IMR-90 (cell line): ENCODE measurements around the gene FTO. TPM values are rescaled to one million over a fixed set of nuclear protein-coding genes. Genes with fewer than 3 reads are reported as not detected.

Experiments
- ATAC-seq: fragments of 200-7000 bp; cut with Tn5 transposase; 2 replicates; pipeline ENCODE4 v1.9.1; 2020; ENCODE audit warnings: low read depth, mild to moderate bottlenecking, moderate library complexity
- BruUV-seq: library from RNA; stranded (reverse); fragments of 400-500 nt; replicated peaks from 2 replicates; lab custom pipeline; 2021; lab: Mats Ljungman, UMichigan
- CTCF ChIA-PET: fragments of 300-600 bp; formaldehyde crosslinking; extraction: SDS; loops from one replicate; lab custom pipeline; 2021; ENCODE audit warnings: antibody characterized with exemption; lab: Yijun Ruan, JAX
- POLR2A ChIA-PET: fragments of 300-600 bp; sonication (Branson Sonifier 250); formaldehyde crosslinking; loops from one replicate; lab custom pipeline; 2022; ENCODE audit warnings: antibody characterized with exemption; ENCODE audit not compliant: unreplicated experiment; lab: Charles Lee
- DNase-seq: peaks from one replicate; pipeline ENCODE4 v3.0.0; 2013
- H2AFZ ChIP-seq: replicated peaks from 2 replicates; pipeline ENCODE3; 2013; ENCODE audit warnings: low read length, mild to moderate bottlenecking; ENCODE audit not compliant: poor library complexity
- H2AK5ac ChIP-seq: 2 replicates; pipeline ENCODE4 v1.6.1; 2013; ENCODE audit warnings: low read depth, low read length, inconsistent platforms
- H2AK9ac ChIP-seq: replicated peaks from 2 replicates; pipeline ENCODE3; 2013; ENCODE audit warnings: mild to moderate bottlenecking, low read depth, low read length, moderate library complexity; ENCODE audit not compliant: poor library complexity
- H2BK120ac ChIP-seq: 2 replicates; pipeline ENCODE4 v1.6.1; 2013; ENCODE audit warnings: low read depth, low read length, inconsistent platforms
- H2BK15ac ChIP-seq: 3 replicates; pipeline ENCODE4 v1.6.1; 2013; ENCODE audit warnings: low read depth, low read length, inconsistent platforms
- H2BK20ac ChIP-seq: 2 replicates; pipeline ENCODE4 v1.6.1; 2013; ENCODE audit warnings: low read depth, mild to moderate bottlenecking, inconsistent platforms, low read length, moderate library complexity
- H2BK5ac ChIP-seq: 2 replicates; pipeline ENCODE4 v1.6.1; 2013; ENCODE audit warnings: mild to moderate bottlenecking, low read depth, low read length, inconsistent platforms; ENCODE audit not compliant: poor library complexity, severe bottlenecking
- H3K14ac ChIP-seq: replicated peaks from 2 replicates; pipeline ENCODE4 v1.6.1; 2013; ENCODE audit warnings: low read depth, low read length, inconsistent platforms
- H3K18ac ChIP-seq: 2 replicates; pipeline ENCODE4 v1.6.1; 2013; ENCODE audit warnings: low read depth, low read length, control low read depth
- H3K23ac ChIP-seq: 2 replicates; pipeline ENCODE4 v1.6.1; 2013; ENCODE audit warnings: low read depth, low read length, inconsistent platforms
- H3K27ac ChIP-seq: 2 replicates; pipeline ENCODE4 v1.5.1; 2013; ENCODE audit warnings: mild to moderate bottlenecking, control low read depth, low read length; ENCODE audit not compliant: insufficient read depth
- H3K27me3 ChIP-seq: 2 replicates; pipeline ENCODE4 v1.6.1; 2013; ENCODE audit warnings: low read length; ENCODE audit not compliant: control insufficient read depth, insufficient read depth
- H3K36me3 ChIP-seq: 2 replicates; pipeline ENCODE4 v1.6.1; 2013; ENCODE audit warnings: low read length, mixed read lengths; ENCODE audit not compliant: control insufficient read depth, insufficient read depth
- H3K4ac ChIP-seq: 2 replicates; pipeline ENCODE4 v1.6.1; 2013; ENCODE audit warnings: low read depth, low read length, inconsistent platforms
- H3K4me1 ChIP-seq: 2 replicates; pipeline ENCODE4 v1.6.1; 2013; ENCODE audit warnings: low read length, mixed read lengths; ENCODE audit not compliant: control insufficient read depth, insufficient read depth
- H3K4me2 ChIP-seq: 2 replicates; pipeline ENCODE4 v1.6.1; 2013; ENCODE audit warnings: low read depth, mild to moderate bottlenecking, control low read depth, low read length, moderate library complexity
- H3K4me3 ChIP-seq: 2 replicates; pipeline ENCODE4 v1.5.1; 2013; ENCODE audit warnings: low read depth, mild to moderate bottlenecking, control low read depth, low read length, moderate library complexity; ENCODE audit not compliant: insufficient read depth
- H3K56ac ChIP-seq: 2 replicates; pipeline ENCODE4 v1.6.1; 2013; ENCODE audit warnings: low read length, inconsistent platforms; ENCODE audit not compliant: insufficient read depth; ENCODE audit errors: extremely low read depth
- H3K79me1 ChIP-seq, 2 experiments: 2 replicates each; pipeline ENCODE4 v1.6.1; 2013; ENCODE audit warnings: low read length in 2 of 2, inconsistent platforms in 1 of 2, low read depth in 1 of 2
- H3K9ac ChIP-seq: 2 replicates; pipeline ENCODE4 v1.6.1; 2013; ENCODE audit warnings: low read depth, low read length, control low read depth
- H3K9me1 ChIP-seq: 2 replicates; pipeline ENCODE4 v1.6.1; 2013; ENCODE audit warnings: low read length, inconsistent platforms; ENCODE audit not compliant: insufficient read depth
- H3K9me3 ChIP-seq: 2 replicates; pipeline ENCODE4 v1.6.1; 2013; ENCODE audit warnings: low read length; ENCODE audit not compliant: control insufficient read depth, insufficient read depth
- H4K20me1 ChIP-seq: 2 replicates; pipeline ENCODE4 v1.6.1; 2013; ENCODE audit warnings: low read length, inconsistent platforms; ENCODE audit not compliant: insufficient read depth
- H4K5ac ChIP-seq: 2 replicates; pipeline ENCODE4 v1.6.1; 2013; ENCODE audit warnings: mild to moderate bottlenecking, low read depth, low read length, control low read depth
- H4K8ac ChIP-seq, 2 experiments: 2 replicates each; pipeline ENCODE4 v1.6.1; 2013; ENCODE audit warnings: low read depth in 2 of 2, low read length in 2 of 2, control low read depth in 1 of 2, inconsistent platforms in 1 of 2
- H4K91ac ChIP-seq: 2 replicates; pipeline ENCODE4 v1.6.1; 2013; ENCODE audit warnings: low read depth, low read length, inconsistent platforms; ENCODE audit not compliant: insufficient read depth
- BHLHE40 ChIP-seq: fragments of 150-350 bp; IDR thresholded peaks from 2 replicates; pipeline ENCODE4 v1.6.1; 2016; ENCODE audit warnings: mild to moderate bottlenecking, low read depth, low read length
- CEBPB ChIP-seq: IDR thresholded peaks from 2 replicates; pipeline ENCODE4 v1.6.1; 2012; ENCODE audit warnings: low read depth, low read length, improper control_type of control experiment
- CHD1 ChIP-seq: IDR thresholded peaks from 2 replicates; pipeline ENCODE4 v1.6.1; 2012; ENCODE audit warnings: low read depth, low read length, improper control_type of control experiment
- CTCF ChIP-seq: conservative IDR thresholded peaks from 2 replicates; pipeline ENCODE4 v1.5.1; 2012; ENCODE audit warnings: mild to moderate bottlenecking, low read depth, low read length, improper control_type of control experiment
- ELK1 ChIP-seq: fragments of 150-350 bp; IDR thresholded peaks from 2 replicates; pipeline ENCODE4 v1.6.1; 2016; ENCODE audit warnings: low read depth, mild to moderate bottlenecking, low read length, moderate library complexity, borderline replicate concordance
- FOS ChIP-seq: fragments of 150-350 bp; IDR thresholded peaks from 2 replicates; pipeline ENCODE4 v1.6.1; 2016; ENCODE audit warnings: low read depth, low read length
- MAFK ChIP-seq: IDR thresholded peaks from 2 replicates; pipeline ENCODE4 v1.6.1; 2012; ENCODE audit warnings: low read depth, low read length, improper control_type of control experiment
- MAZ ChIP-seq: IDR thresholded peaks from 2 replicates; pipeline ENCODE4 v1.6.1; 2012; ENCODE audit warnings: low read depth, mild to moderate bottlenecking, low read length, improper control_type of control experiment, moderate library complexity, borderline replicate concordance
- MXI1 ChIP-seq: IDR thresholded peaks from 2 replicates; pipeline ENCODE4 v1.6.1; 2012; ENCODE audit warnings: low read depth, mild to moderate bottlenecking, low read length, moderate library complexity, borderline replicate concordance
- NFE2L2 ChIP-seq: fragments of 150-350 bp; IDR thresholded peaks from 2 replicates; pipeline ENCODE4 v1.6.1; 2016; ENCODE audit warnings: low read depth, mild to moderate bottlenecking, low read length
- POLR2A ChIP-seq: IDR thresholded peaks from 2 replicates; pipeline ENCODE4 v1.6.1; 2012; ENCODE audit warnings: mild to moderate bottlenecking, low read depth, low read length
- RAD21 ChIP-seq: IDR thresholded peaks from 2 replicates; pipeline ENCODE4 v1.6.1; 2012; ENCODE audit warnings: low read length, improper control_type of control experiment
- RCOR1 ChIP-seq: IDR thresholded peaks from 2 replicates; pipeline ENCODE4 v1.6.1; 2012; ENCODE audit warnings: mild to moderate bottlenecking, low read length, improper control_type of control experiment; ENCODE audit not compliant: insufficient replicate concordance
- RFX5 ChIP-seq: IDR thresholded peaks from 2 replicates; pipeline ENCODE4 v1.8.0; 2012; ENCODE audit warnings: low read depth, mild to moderate bottlenecking, low read length, moderate library complexity
- USF2 ChIP-seq: fragments of 150-350 bp; IDR thresholded peaks from 2 replicates; pipeline ENCODE4 v1.6.1; 2017; ENCODE audit warnings: mild to moderate bottlenecking, antibody characterized with exemption, low read length, low read depth
- WGBS, 2 experiments: methylation state at CpG; one replicate each; pipeline versions ENCODE4 v1.1.5 to v1.1.7; 2013; ENCODE audit warnings: missing lambda C conversion rate in 2 of 2; ENCODE audit not compliant: insufficient read length in 1 of 2; ENCODE audit errors: extremely low coverage in 2 of 2; 5-methylcytosine and 5-hydroxymethylcytosine counted together
- dilution Hi-C: fragments of 300-500 bp; cut with HindIII; formaldehyde crosslinking; loops from one replicate; pipeline ENCODE4 v1.14.3; 2018; ENCODE audit warnings: low sequenced_read_pairs; ENCODE audit not compliant: unreplicated experiment
- in situ Hi-C: fragments of 300-500 bp; cut with MboI; formaldehyde crosslinking; loops from 3 replicates; pipeline ENCODE4 v1.14.3; 2019; ENCODE audit warnings: low sequenced_read_pairs, inconsistent platforms, mixed read lengths
- intact Hi-C: fragments of 100-400 bp; cut with micrococcal nuclease; formaldehyde crosslinking; loops from 2 replicates; pipeline ENCODE4 v1.10.0; 2022
- polyA plus RNA-seq, 3 experiments: library from polyadenylated mRNA; depleted of rRNA; stranded (reverse); fragments of >200 nt; gene quantifications; 2 replicates each; pipeline ENCODE4 v1.2.3, GENCODE V29; 2012; ENCODE audit warnings: low replicate concordance in 1 of 3
- total RNA-seq: library from RNA; depleted of rRNA; stranded (reverse); fragments of >200 nt; gene quantifications from 2 replicates; pipeline ENCODE4 v1.2.3, GENCODE V29; 2012

Gene FTO
- total and polyA plus RNA-seq, 2 of the 4 experiments (the other 2 are of a cell fraction), result 70.3 to 132 TPM

- no TSS peak for BruUV-seq
- ATAC-seq (no peak), DNase-seq (no peak)
- Histone ChIP-seq H3K9me1 (no peaks in the 10 kb centered on the region), H3K4me3 (no peak overlapping the region), H4K5ac (no peak overlapping the region), H2AFZ (no peak overlapping the region), H3K79me1 (no peaks in the 10 kb centered on the region), H2BK20ac (no peak overlapping the region), H2BK15ac (no peak overlapping the region), H4K91ac (no peak overlapping the region), H3K23ac (no peak overlapping the region), H3K14ac (no peak overlapping the region), H2BK120ac (no peak overlapping the region), H3K4me2 (no peak overlapping the region), H2BK5ac (no peak overlapping the region), H3K56ac (no peak overlapping the region), H4K8ac (no peak overlapping the region), H3K9me3 (no peaks in the 10 kb centered on the region), H3K4ac (no peak overlapping the region), H3K36me3 (no peaks in the 10 kb centered on the region), H3K9ac (no peak overlapping the region), H4K20me1 (no peaks in the 10 kb centered on the region), H2AK9ac (no peak overlapping the region), H2AK5ac (no peak overlapping the region), H3K27me3 (peaks cover 17% of the 10 kb centered on the region; the same call in 1 of the 2 replicates), H3K18ac (no peak overlapping the region), H3K27ac (no peak overlapping the region), H3K4me1 (no peaks in the 10 kb centered on the region)
- ChIA-PET CTCF (no interaction called here), POLR2A (no interaction called here)
- WGBS, 2 experiments, result no CpG with 5 or more reads among the region's 1 CpG
- no peak for TF ChIP-seq RCOR1
- no peak for TF ChIP-seq ELK1
- no peak for TF ChIP-seq CHD1
- no peak for TF ChIP-seq MXI1
- no peak for TF ChIP-seq BHLHE40
- no peak for TF ChIP-seq USF2
- TF ChIP-seq POLR2A, result no peak
- no peak for TF ChIP-seq RAD21
- no peak for TF ChIP-seq RFX5
- TF ChIP-seq FOS, result no peak
- no peak for TF ChIP-seq NFE2L2
- no peak for TF ChIP-seq MAFK
- TF ChIP-seq MAZ, result no peak
- no peak for TF ChIP-seq CEBPB
- TF ChIP-seq CTCF, result no peak
- dilution Hi-C loops (no loop called here), intact Hi-C loops (no loop called here), in situ Hi-C loops (no loop called here)
Measured at GRCh38 chr16:54200720-54201119, 496.8 kb downstream of the FTO start.
